WTC11 (cell line): ENCODE measurements around the gene ARRDC1. TPM values are rescaled to one million over a fixed set of nuclear protein-coding genes. Genes with fewer than 3 reads are reported as not detected.
A peak's percentile ranks its signal among the peaks of the same experiment; 100 is the strongest.

Experiments
- ATAC-seq: fragments of 200-7000 bp; cut with Tn5 transposase; 2 replicates; pipeline ENCODE4 v1.10.0; 2021; ENCODE audit warnings: mild to moderate bottlenecking, moderate library complexity
- CTCF ChIA-PET: fragments of 300-600 bp; sonication (Branson Sonifier 250); formaldehyde crosslinking; loops from one replicate; lab custom pipeline; 2021; ENCODE audit warnings: antibody characterized with exemption; lab: Charles Lee
- POLR2A ChIA-PET: fragments of 350-600 bp; sonication (Branson Sonifier 250); formaldehyde crosslinking; loops from one replicate; lab custom pipeline; 2021; ENCODE audit warnings: antibody characterized with exemption; lab: Charles Lee
- DNase-seq: peaks from one replicate; pipeline ENCODE4 v3.0.0; 2021; ENCODE audit warnings: low spot score
- H3K27ac Mint-ChIP-seq: 2 replicates; pipeline ENCODE4 v1.8.0; 2021; ENCODE audit warnings: mixed read lengths
- H3K27me3 Mint-ChIP-seq: 2 replicates; pipeline ENCODE4 v1.8.0; 2021; ENCODE audit warnings: low read depth, mild to moderate bottlenecking, moderate library complexity, mixed read lengths
- H3K36me3 Mint-ChIP-seq: 2 replicates; pipeline ENCODE4 v1.8.0; 2021; ENCODE audit warnings: mixed read lengths
- H3K4me1 Mint-ChIP-seq: 2 replicates; pipeline ENCODE4 v1.8.0; 2022; ENCODE audit warnings: mixed read lengths
- H3K4me3 Mint-ChIP-seq: 2 replicates; pipeline ENCODE4 v1.8.0; 2021; ENCODE audit warnings: mild to moderate bottlenecking, moderate library complexity, mixed read lengths
- H3K9me3 Mint-ChIP-seq: 2 replicates; pipeline ENCODE4 v1.8.0; 2021; ENCODE audit warnings: mixed read lengths
- CREB1 ChIP-seq: sonication (generic); formaldehyde crosslinking; IDR thresholded peaks from 2 replicates; pipeline ENCODE4 v1.8.0; 2023; ENCODE audit warnings: mild to moderate bottlenecking, missing genetic modification reagents
- ESRRA ChIP-seq: sonication (generic); formaldehyde crosslinking; IDR thresholded peaks from 2 replicates; pipeline ENCODE4 v1.8.1; 2022; ENCODE audit warnings: mild to moderate bottlenecking, missing genetic modification reagents, borderline replicate concordance
- GABPB1 ChIP-seq: sonication (generic); formaldehyde crosslinking; IDR thresholded peaks from 2 replicates; pipeline ENCODE4 v1.8.1; 2023; ENCODE audit warnings: mild to moderate bottlenecking, missing genetic modification reagents
- JAZF1 ChIP-seq: fragments of 250-450 bp; sonication (Bioruptor Pico); IDR thresholded peaks from 2 replicates; pipeline ENCODE4 v1.9.0; 2021; ENCODE audit warnings: moderate library complexity, mild to moderate bottlenecking, inconsistent platforms
- NR1H2 ChIP-seq: sonication (generic); formaldehyde crosslinking; IDR thresholded peaks from 2 replicates; pipeline ENCODE4 v1.9.0; 2021; ENCODE audit warnings: mild to moderate bottlenecking, moderate library complexity, missing genetic modification reagents
- NR2C2 ChIP-seq: sonication (generic); formaldehyde crosslinking; IDR thresholded peaks from 2 replicates; pipeline ENCODE4 v1.8.0; 2022; ENCODE audit warnings: mild to moderate bottlenecking, missing genetic modification reagents
- PRRX2 ChIP-seq: fragments of 250-450 bp; sonication (Bioruptor Pico); IDR thresholded peaks from 2 replicates; pipeline ENCODE4 v1.8.0; 2021; ENCODE audit warnings: mild to moderate bottlenecking
- RORB ChIP-seq: fragments of 250-450 bp; sonication (Bioruptor Pico); IDR thresholded peaks from 2 replicates; pipeline ENCODE4 v1.9.0; 2021; ENCODE audit warnings: mild to moderate bottlenecking
- SMAD3 ChIP-seq: sonication (generic); formaldehyde crosslinking; IDR thresholded peaks from 2 replicates; pipeline ENCODE4 v1.8.0; 2022; ENCODE audit warnings: missing genetic modification reagents, mild to moderate bottlenecking, borderline replicate concordance
- TP53 ChIP-seq: sonication (generic); formaldehyde crosslinking; IDR thresholded peaks from 2 replicates; pipeline ENCODE4 v1.8.1; 2023; ENCODE audit warnings: mild to moderate bottlenecking, missing genetic modification reagents
- ZBTB21 ChIP-seq: sonication (generic); formaldehyde crosslinking; IDR thresholded peaks from 2 replicates; pipeline ENCODE4 v1.8.1; 2023; ENCODE audit warnings: mild to moderate bottlenecking, missing genetic modification reagents, borderline replicate concordance
- ZNF138 ChIP-seq: sonication (generic); formaldehyde crosslinking; conservative IDR thresholded peaks from 2 replicates; pipeline ENCODE4 v1.8.1; 2022; ENCODE audit warnings: mild to moderate bottlenecking, moderate library complexity, missing genetic modification reagents
- ZNF219 ChIP-seq: sonication (generic); formaldehyde crosslinking; IDR thresholded peaks from 2 replicates; pipeline ENCODE4 v1.8.0; 2023; ENCODE audit warnings: missing genetic modification reagents, mild to moderate bottlenecking, borderline replicate concordance
- ZNF416 ChIP-seq: fragments of 250-450 bp; sonication (Bioruptor Pico); IDR thresholded peaks from 2 replicates; pipeline ENCODE4 v1.9.0; 2021; ENCODE audit warnings: mild to moderate bottlenecking, inconsistent platforms
- total RNA-seq: library from RNA; stranded (reverse); gene quantifications from 3 replicates; pipeline ENCODE4 v1.2.3, GENCODE V29; 2021
- TF ChIP-seq, protein P1 (sequence below): fragments of 250-450 bp; sonication (Bioruptor Pico); conservative IDR thresholded peaks from 2 replicates; pipeline ENCODE4 v1.9.0; 2021; ENCODE audit warnings: mild to moderate bottlenecking
- TF ChIP-seq, protein P2 (sequence below): sonication (generic); formaldehyde crosslinking; IDR thresholded peaks from 2 replicates; pipeline ENCODE4 v1.8.1; 2023; ENCODE audit warnings: mild to moderate bottlenecking, missing genetic modification reagents, moderate library complexity
- TF ChIP-seq, protein P3 (sequence below): fragments of 250-450 bp; sonication (Bioruptor Pico); IDR thresholded peaks from 2 replicates; pipeline ENCODE4 v1.8.0; 2021; ENCODE audit warnings: mild to moderate bottlenecking
- TF ChIP-seq, protein P4 (sequence below): fragments of 200-600 bp; IDR thresholded peaks from 2 replicates; pipeline ENCODE4 v1.8.0; 2022; ENCODE audit warnings: antibody characterized with exemption
- TF ChIP-seq, protein P5 (sequence below): sonication (generic); formaldehyde crosslinking; IDR thresholded peaks from 2 replicates; pipeline ENCODE4 v1.8.0; 2022; ENCODE audit warnings: missing genetic modification reagents
- TF ChIP-seq, protein P6 (sequence below): sonication (generic); formaldehyde crosslinking; IDR thresholded peaks from 2 replicates; pipeline ENCODE4 v1.8.1; 2022; ENCODE audit warnings: mild to moderate bottlenecking, missing genetic modification reagents, moderate library complexity, borderline replicate concordance

Gene ARRDC1
- total RNA-seq, 1 experiment from 2014 or later = 41.3 TPM

DNA sequence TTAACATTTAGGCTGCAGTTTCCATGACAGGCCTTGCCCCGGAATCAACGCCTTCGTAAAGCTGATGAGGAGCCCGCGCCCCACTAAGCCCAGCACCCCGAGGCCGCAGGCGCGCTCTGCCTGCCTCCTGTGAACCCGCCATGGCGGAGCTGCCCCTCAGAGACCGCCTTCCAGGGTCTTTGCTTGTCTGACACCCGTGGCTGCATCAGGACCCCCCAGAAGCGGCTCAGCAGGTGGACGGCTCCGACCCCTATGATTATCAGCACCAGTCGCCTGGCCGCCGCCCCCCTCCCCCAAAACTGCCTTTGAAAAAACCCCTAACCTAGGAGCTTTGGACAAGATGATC lies 26.3 kb upstream of the ARRDC1 start:
- H3K4me1 Mint-ChIP-seq = peaks cover 28% of the 10 kb centered on the region
- TF ChIP-seq TP53 (CRISPR knock-in tag) (no peak), CREB1 (CRISPR knock-in tag) (no peak), NR2C2 (no peak), GABPB1 (no peak), SMAD3 (CRISPR knock-in tag) (no peak), ZNF219 (CRISPR knock-in tag) (no peak), RORB (CRISPR knock-in tag) (no peak), ZNF416 (no peak), PRRX2 (CRISPR knock-in tag) (no peak), NR1H2 (CRISPR knock-in tag) (no peak)
- TF ChIP-seq, protein P1, sequence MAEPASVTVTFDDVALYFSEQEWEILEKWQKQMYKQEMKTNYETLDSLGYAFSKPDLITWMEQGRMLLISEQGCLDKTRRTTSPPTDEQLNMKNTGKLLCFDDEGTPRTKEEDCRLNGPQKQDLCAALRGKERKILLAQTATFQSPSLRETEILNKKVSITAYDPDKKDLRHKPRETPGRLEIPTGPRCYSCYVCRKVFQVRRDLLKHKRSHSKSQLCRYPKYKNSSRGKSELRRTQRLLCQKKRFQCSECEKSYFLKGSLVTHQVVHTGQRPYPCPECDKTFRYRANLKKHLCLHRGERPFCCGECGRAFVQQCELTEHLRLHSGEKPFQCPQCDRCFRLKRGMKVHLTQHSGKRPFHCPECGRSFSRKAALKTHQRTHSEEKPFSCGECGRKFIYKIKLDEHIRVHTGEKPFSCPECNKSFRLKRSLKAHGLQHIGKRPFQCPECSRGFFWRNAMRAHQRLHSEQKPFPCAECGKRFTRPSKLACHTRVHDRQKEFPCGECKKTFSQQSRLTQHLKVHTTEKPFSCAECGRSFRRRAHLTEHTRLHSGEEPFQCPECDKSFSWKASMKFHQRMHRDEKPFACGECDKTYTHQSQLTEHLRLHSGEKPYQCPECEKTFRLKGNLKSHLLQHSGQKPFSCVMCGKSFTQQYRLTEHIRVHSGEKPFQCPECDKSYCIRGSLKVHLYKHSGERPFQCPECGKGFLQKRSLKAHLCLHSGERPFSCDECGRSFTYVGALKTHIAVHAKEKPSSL = no peak
- peaks cover 33% of the 10 kb centered on the region for H3K36me3 Mint-ChIP-seq
- POLR2A ChIA-PET = interaction anchor here (0.7 to 1.9 kb wide), 2 partner anchors 10 to 86 kb away, joined by 4 to 7 read pairs; no protein-coding TSS in a partner anchor
- DNase-seq = no peak
- H3K27ac Mint-ChIP-seq = peak overlapping the region; percentile 36
- H3K4me3 Mint-ChIP-seq = peak overlapping the region; percentile 80
- no peaks in the 10 kb centered on the region for H3K27me3 Mint-ChIP-seq
- CTCF ChIA-PET = interaction anchor here (0.6 to 4.2 kb wide), 14 partner anchors 9 to 443 kb away, joined by 3 to 51 read pairs (median 4); partner anchors contain the start of genes ARRDC1, MRPL41 and ZMYND19
- peak; percentile 9 for ATAC-seq
- H3K9me3 Mint-ChIP-seq = no peaks in the 10 kb centered on the region

DNA sequence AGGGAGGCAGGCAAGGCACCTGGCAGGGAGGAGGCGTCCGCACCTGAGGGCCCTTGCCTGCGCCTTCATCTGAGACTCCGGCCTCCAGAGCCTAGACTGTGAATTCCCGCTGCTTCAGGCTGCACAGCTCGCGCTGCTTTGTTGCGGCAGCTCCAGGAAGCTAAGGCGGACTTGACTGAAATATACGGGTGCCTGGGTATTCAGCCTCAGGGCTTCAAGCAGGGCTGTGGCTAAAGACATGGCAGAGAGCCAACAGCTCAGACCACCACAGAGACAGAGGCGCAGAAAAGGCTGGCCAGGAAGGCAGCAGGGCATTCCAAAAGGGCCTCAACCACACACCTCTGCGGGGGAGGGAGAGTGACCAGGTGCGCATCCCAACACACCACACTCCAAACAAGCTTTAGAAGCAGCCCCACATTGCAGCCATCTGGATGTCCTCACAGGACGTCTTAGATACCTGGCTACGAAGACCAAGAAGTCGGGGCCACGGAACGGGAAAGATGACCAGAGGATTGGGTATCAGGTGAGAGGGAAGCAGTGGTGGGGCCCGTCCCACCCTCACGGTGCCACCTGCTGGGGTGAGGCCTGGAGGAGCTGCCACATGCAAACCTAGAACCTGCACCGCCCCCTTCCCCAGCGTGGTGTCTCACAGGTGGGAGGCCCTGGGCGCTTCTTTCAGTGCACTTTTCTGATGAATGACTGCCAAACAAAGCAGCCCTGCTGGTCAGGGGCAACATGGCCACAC lies 25.1 kb upstream of the ARRDC1 start:
- no peak for DNase-seq

More for the DNA sequence above, 25.1 kb upstream of the ARRDC1 start:
- Mint-ChIP-seq H3K27ac (peak overlapping the region; percentile 68), H3K4me3 (no peak overlapping the region), H3K4me1 (peaks cover 28% of the 10 kb centered on the region), H3K36me3 (peaks cover 21% of the 10 kb centered on the region), H3K9me3 (no peaks in the 10 kb centered on the region), H3K27me3 (no peaks in the 10 kb centered on the region)
- TF ChIP-seq, protein P2, sequence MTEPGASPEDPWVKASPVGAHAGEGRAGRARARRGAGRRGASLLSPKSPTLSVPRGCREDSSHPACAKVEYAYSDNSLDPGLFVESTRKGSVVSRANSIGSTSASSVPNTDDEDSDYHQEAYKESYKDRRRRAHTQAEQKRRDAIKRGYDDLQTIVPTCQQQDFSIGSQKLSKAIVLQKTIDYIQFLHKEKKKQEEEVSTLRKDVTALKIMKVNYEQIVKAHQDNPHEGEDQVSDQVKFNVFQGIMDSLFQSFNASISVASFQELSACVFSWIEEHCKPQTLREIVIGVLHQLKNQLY (CRISPR knock-in tag) = no peak
- TF ChIP-seq ZBTB21 = no peak
- TF ChIP-seq ZNF138 (CRISPR knock-in tag) = no peak
- TF ChIP-seq, protein P3, sequence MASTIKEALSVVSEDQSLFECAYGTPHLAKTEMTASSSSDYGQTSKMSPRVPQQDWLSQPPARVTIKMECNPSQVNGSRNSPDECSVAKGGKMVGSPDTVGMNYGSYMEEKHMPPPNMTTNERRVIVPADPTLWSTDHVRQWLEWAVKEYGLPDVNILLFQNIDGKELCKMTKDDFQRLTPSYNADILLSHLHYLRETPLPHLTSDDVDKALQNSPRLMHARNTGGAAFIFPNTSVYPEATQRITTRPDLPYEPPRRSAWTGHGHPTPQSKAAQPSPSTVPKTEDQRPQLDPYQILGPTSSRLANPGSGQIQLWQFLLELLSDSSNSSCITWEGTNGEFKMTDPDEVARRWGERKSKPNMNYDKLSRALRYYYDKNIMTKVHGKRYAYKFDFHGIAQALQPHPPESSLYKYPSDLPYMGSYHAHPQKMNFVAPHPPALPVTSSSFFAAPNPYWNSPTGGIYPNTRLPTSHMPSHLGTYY (CRISPR knock-in tag) = no peak
- TF ChIP-seq, protein P4, sequence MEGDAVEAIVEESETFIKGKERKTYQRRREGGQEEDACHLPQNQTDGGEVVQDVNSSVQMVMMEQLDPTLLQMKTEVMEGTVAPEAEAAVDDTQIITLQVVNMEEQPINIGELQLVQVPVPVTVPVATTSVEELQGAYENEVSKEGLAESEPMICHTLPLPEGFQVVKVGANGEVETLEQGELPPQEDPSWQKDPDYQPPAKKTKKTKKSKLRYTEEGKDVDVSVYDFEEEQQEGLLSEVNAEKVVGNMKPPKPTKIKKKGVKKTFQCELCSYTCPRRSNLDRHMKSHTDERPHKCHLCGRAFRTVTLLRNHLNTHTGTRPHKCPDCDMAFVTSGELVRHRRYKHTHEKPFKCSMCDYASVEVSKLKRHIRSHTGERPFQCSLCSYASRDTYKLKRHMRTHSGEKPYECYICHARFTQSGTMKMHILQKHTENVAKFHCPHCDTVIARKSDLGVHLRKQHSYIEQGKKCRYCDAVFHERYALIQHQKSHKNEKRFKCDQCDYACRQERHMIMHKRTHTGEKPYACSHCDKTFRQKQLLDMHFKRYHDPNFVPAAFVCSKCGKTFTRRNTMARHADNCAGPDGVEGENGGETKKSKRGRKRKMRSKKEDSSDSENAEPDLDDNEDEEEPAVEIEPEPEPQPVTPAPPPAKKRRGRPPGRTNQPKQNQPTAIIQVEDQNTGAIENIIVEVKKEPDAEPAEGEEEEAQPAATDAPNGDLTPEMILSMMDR = no peak
- TF ChIP-seq JAZF1 (CRISPR knock-in tag) = no peak
- TF ChIP-seq, protein P5, sequence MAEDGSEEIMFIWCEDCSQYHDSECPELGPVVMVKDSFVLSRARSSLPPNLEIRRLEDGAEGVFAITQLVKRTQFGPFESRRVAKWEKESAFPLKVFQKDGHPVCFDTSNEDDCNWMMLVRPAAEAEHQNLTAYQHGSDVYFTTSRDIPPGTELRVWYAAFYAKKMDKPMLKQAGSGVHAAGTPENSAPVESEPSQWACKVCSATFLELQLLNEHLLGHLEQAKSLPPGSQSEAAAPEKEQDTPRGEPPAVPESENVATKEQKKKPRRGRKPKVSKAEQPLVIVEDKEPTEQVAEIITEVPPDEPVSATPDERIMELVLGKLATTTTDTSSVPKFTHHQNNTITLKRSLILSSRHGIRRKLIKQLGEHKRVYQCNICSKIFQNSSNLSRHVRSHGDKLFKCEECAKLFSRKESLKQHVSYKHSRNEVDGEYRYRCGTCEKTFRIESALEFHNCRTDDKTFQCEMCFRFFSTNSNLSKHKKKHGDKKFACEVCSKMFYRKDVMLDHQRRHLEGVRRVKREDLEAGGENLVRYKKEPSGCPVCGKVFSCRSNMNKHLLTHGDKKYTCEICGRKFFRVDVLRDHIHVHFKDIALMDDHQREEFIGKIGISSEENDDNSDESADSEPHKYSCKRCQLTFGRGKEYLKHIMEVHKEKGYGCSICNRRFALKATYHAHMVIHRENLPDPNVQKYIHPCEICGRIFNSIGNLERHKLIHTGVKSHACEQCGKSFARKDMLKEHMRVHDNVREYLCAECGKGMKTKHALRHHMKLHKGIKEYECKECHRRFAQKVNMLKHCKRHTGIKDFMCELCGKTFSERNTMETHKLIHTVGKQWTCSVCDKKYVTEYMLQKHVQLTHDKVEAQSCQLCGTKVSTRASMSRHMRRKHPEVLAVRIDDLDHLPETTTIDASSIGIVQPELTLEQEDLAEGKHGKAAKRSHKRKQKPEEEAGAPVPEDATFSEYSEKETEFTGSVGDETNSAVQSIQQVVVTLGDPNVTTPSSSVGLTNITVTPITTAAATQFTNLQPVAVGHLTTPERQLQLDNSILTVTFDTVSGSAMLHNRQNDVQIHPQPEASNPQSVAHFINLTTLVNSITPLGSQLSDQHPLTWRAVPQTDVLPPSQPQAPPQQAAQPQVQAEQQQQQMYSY (CRISPR knock-in tag) = no peak
- no peak for TF ChIP-seq NR2C2
- no peak for TF ChIP-seq ESRRA (CRISPR knock-in tag)
- no peak for TF ChIP-seq CREB1 (CRISPR knock-in tag)
- TF ChIP-seq, protein P6, sequence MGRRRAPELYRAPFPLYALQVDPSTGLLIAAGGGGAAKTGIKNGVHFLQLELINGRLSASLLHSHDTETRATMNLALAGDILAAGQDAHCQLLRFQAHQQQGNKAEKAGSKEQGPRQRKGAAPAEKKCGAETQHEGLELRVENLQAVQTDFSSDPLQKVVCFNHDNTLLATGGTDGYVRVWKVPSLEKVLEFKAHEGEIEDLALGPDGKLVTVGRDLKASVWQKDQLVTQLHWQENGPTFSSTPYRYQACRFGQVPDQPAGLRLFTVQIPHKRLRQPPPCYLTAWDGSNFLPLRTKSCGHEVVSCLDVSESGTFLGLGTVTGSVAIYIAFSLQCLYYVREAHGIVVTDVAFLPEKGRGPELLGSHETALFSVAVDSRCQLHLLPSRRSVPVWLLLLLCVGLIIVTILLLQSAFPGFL (CRISPR knock-in tag) = no peak
- CTCF ChIA-PET = interaction anchor here (1.1 to 4.2 kb wide), 6 partner anchors 11 to 95 kb away, joined by 3 to 51 read pairs (median 8); partner anchors contain the start of genes MRPL41 and ZMYND19
- no peak for ATAC-seq
- POLR2A ChIA-PET = interaction anchor here (0.7 to 1.9 kb wide), 3 partner anchors 9 to 85 kb away, joined by 3 to 7 read pairs (median 4); no protein-coding TSS in a partner anchor
